ENCODE data around the gene TEX48.

Gene TEX48

DNA sequence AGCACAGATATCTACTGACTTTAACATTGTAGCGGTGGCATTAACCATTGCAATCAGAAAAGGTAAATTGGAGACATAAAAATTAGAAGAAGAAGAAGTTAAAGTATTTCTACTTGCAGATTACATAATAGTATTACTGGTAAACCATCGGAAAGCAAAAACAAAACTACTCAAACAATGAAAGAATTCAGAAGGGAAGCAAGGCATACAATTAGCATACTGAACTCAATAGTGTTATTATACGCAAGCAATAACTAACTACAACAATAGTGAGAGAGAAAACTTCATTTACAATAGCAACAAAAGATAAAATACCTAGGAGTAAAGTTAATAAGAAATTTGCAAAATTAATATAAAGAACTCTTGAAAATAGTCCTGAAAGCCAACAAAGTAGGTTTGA, 17.8 kb downstream of the TEX48 start:
- no peak overlapping the region for H3K4me3 ChIP-seq (ENCODE audit: low read depth in 1 of 2, low read length in 2 of 2)
- H3K79me2 ChIP-seq (ENCODE audit: insufficient read depth, low read length) = no peaks in the 10 kb centered on the region
- no peak overlapping the region for H2AFZ ChIP-seq (ENCODE audit: low read depth, low read length)
- no peaks in the 10 kb centered on the region for H3K36me3 ChIP-seq (ENCODE audit: insufficient read depth, low read length)
- H3K9me3 ChIP-seq (ENCODE audit: insufficient read depth, low read length, severe bottlenecking) = no peaks in the 10 kb centered on the region
- no peak for DNase-seq
- no peak overlapping the region for H3K4me2 ChIP-seq (ENCODE audit: insufficient read depth, low read length)
- H3K9ac ChIP-seq (ENCODE audit: low read depth, low read length) = no peak overlapping the region
- no peaks in the 10 kb centered on the region for H3K27me3 ChIP-seq (ENCODE audit: insufficient read depth, low read length, poor library complexity)
- no peak for ATAC-seq (ENCODE audit: insufficient read depth, low read depth)
- no peak overlapping the region for H3K27ac ChIP-seq (ENCODE audit: low read length)
- 0 out of 2 replicates have a peak, but pooled peaks cover 5% of the 10 kb centered on the region for H3K4me1 ChIP-seq (ENCODE audit: insufficient read depth, low read length)
- no peak for TF ChIP-seq CTCF (IDR thresholded peaks at IDR 0.05; ENCODE audit: borderline replicate concordance, extremely low read depth, low read length, poor library complexity, severe bottlenecking)
- no peaks in the 10 kb centered on the region for H4K20me1 ChIP-seq (ENCODE audit: insufficient read depth, low read length)

GRCh38 chr9:114662081-114662989, 19.7 kb downstream of the TEX48 start:
- Histone ChIP-seq H3K4me3 (ENCODE audit: low read depth in 1 of 2, low read length in 2 of 2) (no peak overlapping the region), H3K27me3 (ENCODE audit: insufficient read depth, low read length, poor library complexity) (no peaks in the 10 kb centered on the region), H3K4me2 (ENCODE audit: insufficient read depth, low read length) (no peak overlapping the region), H3K27ac (ENCODE audit: low read length) (no peak overlapping the region), H3K9ac (ENCODE audit: low read depth, low read length) (no peak overlapping the region), H2AFZ (ENCODE audit: low read depth, low read length) (no peak overlapping the region), H3K4me1 (ENCODE audit: insufficient read depth, low read length) (0 out of 2 replicates have a peak, but pooled peaks cover 5% of the 10 kb centered on the region), H3K9me3 (ENCODE audit: insufficient read depth, low read length, severe bottlenecking) (no peaks in the 10 kb centered on the region), H3K36me3 (ENCODE audit: insufficient read depth, low read length) (no peaks in the 10 kb centered on the region), H3K79me2 (ENCODE audit: insufficient read depth, low read length) (no peaks in the 10 kb centered on the region), H4K20me1 (ENCODE audit: insufficient read depth, low read length) (no peaks in the 10 kb centered on the region)
- peak; percentile 95 for ATAC-seq (ENCODE audit: insufficient read depth, low read depth)
- TF ChIP-seq EZH2 (IDR thresholded peaks at IDR 0.05; ENCODE audit: borderline replicate concordance, low read depth, low read length, severe bottlenecking) (no peak), CTCF (IDR thresholded peaks at IDR 0.05; ENCODE audit: borderline replicate concordance, extremely low read depth, low read length, poor library complexity, severe bottlenecking) (peak; percentile 84)
- DNase-seq = peak; percentile 67

- no peaks in the 10 kb centered on the region for H3K27me3 ChIP-seq (ENCODE audit: insufficient read depth, low read length, poor library complexity)
- no peak within 1 kb of the TSS for H3K9ac ChIP-seq (ENCODE audit: low read depth, low read length)
- no peak for DNase-seq
- TF ChIP-seq CTCF (IDR thresholded peaks at IDR 0.05; ENCODE audit: borderline replicate concordance, extremely low read depth, low read length, poor library complexity, severe bottlenecking) = no peak
- no peak within 1 kb of the TSS for H3K27ac ChIP-seq (ENCODE audit: low read length)
- no peak within 1 kb of the TSS for H3K4me3 ChIP-seq (ENCODE audit: low read depth in 1 of 2, low read length in 2 of 2)
- H3K4me1 ChIP-seq (ENCODE audit: insufficient read depth, low read length) = peaks cover 9% of the 10 kb centered on the region
- no peaks in the 10 kb centered on the region for H4K20me1 ChIP-seq (ENCODE audit: insufficient read depth, low read length)
- no peaks in the 10 kb centered on the region for H3K79me2 ChIP-seq (ENCODE audit: insufficient read depth, low read length)
- no peak within 1 kb of the TSS for H3K4me2 ChIP-seq (ENCODE audit: insufficient read depth, low read length)
- no peaks in the 10 kb centered on the region for H3K36me3 ChIP-seq (ENCODE audit: insufficient read depth, low read length)
- no peak within 1 kb of the TSS for H2AFZ ChIP-seq (ENCODE audit: low read depth, low read length)
- no peaks in the 10 kb centered on the region for H3K9me3 ChIP-seq (ENCODE audit: insufficient read depth, low read length, severe bottlenecking)
- no peak for ATAC-seq (ENCODE audit: insufficient read depth, low read depth)
These were observed 24.3 kb downstream of the TEX48 start, which contains the start of gene TEX53 for GRCh38 chr9:114657705-114658104. TEX53 (minus strand) TSS chr9:114657805; CDS start chr9:114657774, 31 bp downstream.
